ENCODE measurements around the gene ADAT3. TPM values are rescaled to one million over a fixed set of nuclear protein-coding genes. Genes with fewer than 3 reads are reported as not detected.

The ADAT3 gene
- total RNA-seq, 1 donor from 2014 or later: 2.4 TPM

- H3K9me3 Mint-ChIP-seq: no peaks in the 10 kb centered on the region
- TF ChIP-seq EZH2phosphoT487 (IDR thresholded peaks at IDR 0.05) (no peak), EZH2 (IDR thresholded peaks at IDR 0.05) (no peak)
- no peak for DNase-seq (ENCODE audit: low spot score)
- peaks cover 7% of the 10 kb centered on the region for H3K27me3 Mint-ChIP-seq (ENCODE audit: insufficient read depth, low read depth)
- Histone ChIP-seq H3K4me1 (no peaks in the 10 kb centered on the region), H2AFZ (replicated peaks) (no peak overlapping the region), H3K4me3 (no peak overlapping the region), H3K27me3 (peaks cover 11% of the 10 kb centered on the region), H3F3A (ENCODE audit: low read depth) (peaks cover 6% of the 10 kb centered on the region), H3K27ac (no peak overlapping the region), H3K36me3 (no peaks in the 10 kb centered on the region), H4K20me1 (ENCODE audit: low read depth) (no peaks in the 10 kb centered on the region), H3K9ac (no peak overlapping the region), H3K4me2 (no peak overlapping the region), H3K79me2 (ENCODE audit: low read depth) (no peaks in the 10 kb centered on the region), H3K9me3 (ENCODE audit: low read depth) (no peaks in the 10 kb centered on the region)
- H3K27ac Mint-ChIP-seq: no peak overlapping the region
- peaks cover under 1% of the 10 kb centered on the region for H3K4me1 Mint-ChIP-seq
- no peak overlapping the region for H3K4me3 Mint-ChIP-seq
- H3K36me3 Mint-ChIP-seq: peaks cover 4% of the 10 kb centered on the region
Observed at GRCh38 chr19:1924320-1924961, 19.2 kb downstream of the ADAT3 start.

- Histone ChIP-seq H3K4me3 (no peak overlapping the region), H2AFZ (replicated peaks) (no peak overlapping the region), H3K79me2 (ENCODE audit: low read depth) (no peaks in the 10 kb centered on the region), H3K4me2 (no peak overlapping the region), H3K9me3 (ENCODE audit: low read depth) (no peaks in the 10 kb centered on the region), H3K36me3 (no peaks in the 10 kb centered on the region), H3K4me1 (no peaks in the 10 kb centered on the region), H3K9ac (no peak overlapping the region), H3K27ac (no peak overlapping the region), H3K27me3 (peaks cover 11% of the 10 kb centered on the region), H4K20me1 (ENCODE audit: low read depth) (no peaks in the 10 kb centered on the region), H3F3A (ENCODE audit: low read depth) (peaks cover 12% of the 10 kb centered on the region)
- H3K36me3 Mint-ChIP-seq: peaks cover 2% of the 10 kb centered on the region
- TF ChIP-seq CTCF (IDR thresholded peaks at IDR 0.05) (no peak), EZH2phosphoT487 (IDR thresholded peaks at IDR 0.05) (no peak), EZH2 (IDR thresholded peaks at IDR 0.05) (no peak)
- H3K4me1 Mint-ChIP-seq: peaks cover 7% of the 10 kb centered on the region
- H3K27me3 Mint-ChIP-seq (ENCODE audit: insufficient read depth, low read depth): peaks cover 8% of the 10 kb centered on the region
- H3K4me3 Mint-ChIP-seq: no peak overlapping the region
- DNase-seq (ENCODE audit: low spot score): no peak
- no peak overlapping the region for H3K27ac Mint-ChIP-seq
- no peaks in the 10 kb centered on the region for H3K9me3 Mint-ChIP-seq
Observed at GRCh38 chr19:1925544-1925943, 20.3 kb downstream of the ADAT3 start.

- H3K4me3 ChIP-seq: peak overlapping the region; percentile 39
- peaks cover 12% of the 10 kb centered on the region for H3K9me3 Mint-ChIP-seq
Observed at GRCh38 chr19:1929021-1929742, 24.0 kb downstream of the ADAT3 start.

More at GRCh38 chr19:1929021-1929742, 24.0 kb downstream of the ADAT3 start:
- H3K79me2 ChIP-seq (ENCODE audit: low read depth): no peaks in the 10 kb centered on the region
- H2AFZ ChIP-seq (replicated peaks): peak overlapping the region; percentile 63
- no peaks in the 10 kb centered on the region for H3K36me3 ChIP-seq
- H3K4me1 Mint-ChIP-seq: peaks cover 7% of the 10 kb centered on the region
- no peaks in the 10 kb centered on the region for H4K20me1 ChIP-seq (ENCODE audit: low read depth)
- H3K27ac ChIP-seq: no peak overlapping the region
- H3K4me2 ChIP-seq: peak overlapping the region; percentile 80
- H3K9ac ChIP-seq: no peak overlapping the region
- H3K27me3 Mint-ChIP-seq (ENCODE audit: insufficient read depth, low read depth): peaks cover 10% of the 10 kb centered on the region
- H3K36me3 Mint-ChIP-seq: peaks cover 2% of the 10 kb centered on the region
- no peak overlapping the region for H3K27ac Mint-ChIP-seq
- H3K9me3 ChIP-seq (ENCODE audit: low read depth): no peaks in the 10 kb centered on the region
- H3K4me1 ChIP-seq: no peaks in the 10 kb centered on the region
- DNase-seq (ENCODE audit: low spot score): peak; percentile 93
- TF ChIP-seq CTCF (IDR thresholded peaks at IDR 0.05): peak; percentile 88
- TF ChIP-seq EZH2phosphoT487 (IDR thresholded peaks at IDR 0.05): no peak
- peaks cover 11% of the 10 kb centered on the region for H3K27me3 ChIP-seq
- peak overlapping the region; percentile 67 for H3K4me3 Mint-ChIP-seq
- H3F3A ChIP-seq (ENCODE audit: low read depth): peaks cover 12% of the 10 kb centered on the region
